B cell (primary cell): ENCODE data around the gene YEATS2.

Experiments
- EZH2 ChIP-seq: IDR thresholded peaks from 2 replicates; pipeline ENCODE4 v1.6.1; 2012; ENCODE audit warnings: borderline replicate concordance, low read depth, mild to moderate bottlenecking, moderate library complexity, low read length; ENCODE audit not compliant: insufficient read depth, poor library complexity, severe bottlenecking
- TF ChIP-seq, protein P1 (sequence below): fragments of 200-600 bp; IDR thresholded peaks from one replicate; pipeline ENCODE4 v1.8.0; 2022; ENCODE audit warnings: antibody characterized with exemption, mild to moderate bottlenecking

DNA sequence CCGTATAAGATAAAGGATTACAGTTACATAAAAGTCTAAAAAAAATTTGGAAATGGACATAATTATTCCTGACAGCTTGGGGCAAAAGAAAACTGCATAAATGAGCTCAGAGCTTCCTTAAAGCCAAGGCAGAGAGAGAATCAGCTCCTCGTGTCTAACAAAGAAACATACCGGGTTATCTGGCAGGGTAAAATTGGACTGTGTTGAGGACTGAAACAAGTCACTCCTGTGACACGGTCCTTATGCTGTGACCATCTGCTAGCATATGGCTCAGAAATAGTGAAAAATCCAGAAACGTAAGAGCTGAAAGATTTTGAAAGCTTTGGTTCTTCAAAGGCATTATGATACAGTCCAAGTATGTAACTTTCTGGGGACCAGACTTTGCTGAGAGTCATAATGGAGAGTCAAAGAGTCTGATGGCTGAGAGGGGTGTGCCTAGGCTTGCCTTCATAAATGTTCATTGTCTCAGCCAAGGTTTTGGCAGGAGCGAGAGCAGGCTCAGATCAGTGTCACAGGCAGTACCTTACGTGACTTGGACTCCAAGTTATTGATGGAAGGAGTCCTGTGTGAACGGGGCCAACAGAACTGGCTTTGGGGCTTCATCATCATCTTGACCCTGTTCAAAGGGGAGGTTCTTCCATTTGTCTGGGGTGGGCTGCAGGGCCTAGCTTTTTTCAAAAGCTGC lies 115.3 kb downstream of the YEATS2 start:
- TF ChIP-seq, protein P1, sequence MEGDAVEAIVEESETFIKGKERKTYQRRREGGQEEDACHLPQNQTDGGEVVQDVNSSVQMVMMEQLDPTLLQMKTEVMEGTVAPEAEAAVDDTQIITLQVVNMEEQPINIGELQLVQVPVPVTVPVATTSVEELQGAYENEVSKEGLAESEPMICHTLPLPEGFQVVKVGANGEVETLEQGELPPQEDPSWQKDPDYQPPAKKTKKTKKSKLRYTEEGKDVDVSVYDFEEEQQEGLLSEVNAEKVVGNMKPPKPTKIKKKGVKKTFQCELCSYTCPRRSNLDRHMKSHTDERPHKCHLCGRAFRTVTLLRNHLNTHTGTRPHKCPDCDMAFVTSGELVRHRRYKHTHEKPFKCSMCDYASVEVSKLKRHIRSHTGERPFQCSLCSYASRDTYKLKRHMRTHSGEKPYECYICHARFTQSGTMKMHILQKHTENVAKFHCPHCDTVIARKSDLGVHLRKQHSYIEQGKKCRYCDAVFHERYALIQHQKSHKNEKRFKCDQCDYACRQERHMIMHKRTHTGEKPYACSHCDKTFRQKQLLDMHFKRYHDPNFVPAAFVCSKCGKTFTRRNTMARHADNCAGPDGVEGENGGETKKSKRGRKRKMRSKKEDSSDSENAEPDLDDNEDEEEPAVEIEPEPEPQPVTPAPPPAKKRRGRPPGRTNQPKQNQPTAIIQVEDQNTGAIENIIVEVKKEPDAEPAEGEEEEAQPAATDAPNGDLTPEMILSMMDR, result no peak
- TF ChIP-seq EZH2, result no peak
